ENCODE data around the gene CCSER2.

The CCSER2 gene

GRCh38 chr10:84547616-84548015 lies 219.2 kb downstream of the CCSER2 start:
- Histone ChIP-seq H3K9me3 (ENCODE audit: insufficient read depth, low read depth, low read length) (no peaks in the 10 kb centered on the region), H3K4me3 (ENCODE audit: low read length, poor library complexity, severe bottlenecking) (no peak overlapping the region), H3K36me3 (ENCODE audit: insufficient read depth, low read length) (no peaks in the 10 kb centered on the region), H4K20me1 (ENCODE audit: insufficient read depth, low read length, poor library complexity, severe bottlenecking) (no peaks in the 10 kb centered on the region), H2AFZ (ENCODE audit: low read length) (no peak overlapping the region), H3K9me2 (replicated peaks; ENCODE audit: low read depth, low read length) (no peaks in the 10 kb centered on the region), H3K27me3 (ENCODE audit: insufficient read depth, low read length, poor library complexity, severe bottlenecking) (no peaks in the 10 kb centered on the region), H3K4me1 (ENCODE audit: insufficient read depth, low read length, poor library complexity, severe bottlenecking) (no peaks in the 10 kb centered on the region), H3F3A (ENCODE audit: low read depth) (no peaks in the 10 kb centered on the region), H3K79me2 (ENCODE audit: insufficient read depth, low read length) (no peaks in the 10 kb centered on the region), H3K4me2 (ENCODE audit: low read depth, low read length, poor library complexity, severe bottlenecking) (no peak overlapping the region), H3K9ac (ENCODE audit: low read depth, low read length, poor library complexity, severe bottlenecking) (no peak overlapping the region)
- TF ChIP-seq CTCF (conservative IDR thresholded peaks at IDR 0.05; ENCODE audit: low read length) (no peak), EZH2phosphoT487 (IDR thresholded peaks at IDR 0.05; ENCODE audit: borderline replicate concordance) (no peak)

- TF ChIP-seq CTCF (conservative IDR thresholded peaks at IDR 0.05; ENCODE audit: low read length) (peak; percentile 55), EZH2phosphoT487 (IDR thresholded peaks at IDR 0.05; ENCODE audit: borderline replicate concordance) (no peak)
- no peak overlapping the region for H2AFZ ChIP-seq (ENCODE audit: low read length)
- H3K27me3 ChIP-seq (ENCODE audit: insufficient read depth, low read length, poor library complexity, severe bottlenecking), result no peaks in the 10 kb centered on the region
- H3K9ac ChIP-seq (ENCODE audit: low read depth, low read length, poor library complexity, severe bottlenecking), result no peak overlapping the region
- H3K4me3 ChIP-seq (ENCODE audit: low read length, poor library complexity, severe bottlenecking), result no peak overlapping the region
- no peaks in the 10 kb centered on the region for H3K79me2 ChIP-seq (ENCODE audit: insufficient read depth, low read length)
- H3K36me3 ChIP-seq (ENCODE audit: insufficient read depth, low read length), result no peaks in the 10 kb centered on the region
- H3F3A ChIP-seq (ENCODE audit: low read depth), result no peaks in the 10 kb centered on the region
- no peaks in the 10 kb centered on the region for H3K9me2 ChIP-seq (replicated peaks; ENCODE audit: low read depth, low read length)
- H3K9me3 ChIP-seq (ENCODE audit: insufficient read depth, low read depth, low read length), result no peaks in the 10 kb centered on the region
- H3K4me2 ChIP-seq (ENCODE audit: low read depth, low read length, poor library complexity, severe bottlenecking), result no peak overlapping the region
- H4K20me1 ChIP-seq (ENCODE audit: insufficient read depth, low read length, poor library complexity, severe bottlenecking), result no peaks in the 10 kb centered on the region
- no peaks in the 10 kb centered on the region for H3K4me1 ChIP-seq (ENCODE audit: insufficient read depth, low read length, poor library complexity, severe bottlenecking)
Measured at GRCh38 chr10:84548869-84549268, 220.5 kb downstream of the CCSER2 start.

- Histone ChIP-seq H3K4me3 (ENCODE audit: low read length, poor library complexity, severe bottlenecking) (no peak overlapping the region), H3K4me2 (ENCODE audit: low read depth, low read length, poor library complexity, severe bottlenecking) (no peak overlapping the region), H3K9me3 (ENCODE audit: insufficient read depth, low read depth, low read length) (no peaks in the 10 kb centered on the region), H3F3A (ENCODE audit: low read depth) (no peaks in the 10 kb centered on the region), H3K9ac (ENCODE audit: low read depth, low read length, poor library complexity, severe bottlenecking) (no peak overlapping the region), H3K4me1 (ENCODE audit: insufficient read depth, low read length, poor library complexity, severe bottlenecking) (no peaks in the 10 kb centered on the region), H3K36me3 (ENCODE audit: insufficient read depth, low read length) (no peaks in the 10 kb centered on the region), H4K20me1 (ENCODE audit: insufficient read depth, low read length, poor library complexity, severe bottlenecking) (no peaks in the 10 kb centered on the region), H3K27me3 (ENCODE audit: insufficient read depth, low read length, poor library complexity, severe bottlenecking) (no peaks in the 10 kb centered on the region), H3K79me2 (ENCODE audit: insufficient read depth, low read length) (no peaks in the 10 kb centered on the region), H3K9me2 (replicated peaks; ENCODE audit: low read depth, low read length) (no peaks in the 10 kb centered on the region), H2AFZ (ENCODE audit: low read length) (no peak overlapping the region)
- TF ChIP-seq EZH2phosphoT487 (IDR thresholded peaks at IDR 0.05; ENCODE audit: borderline replicate concordance) (no peak), CTCF (conservative IDR thresholded peaks at IDR 0.05; ENCODE audit: low read length) (no peak)
Measured at GRCh38 chr10:84549368-84550165, 221.2 kb downstream of the CCSER2 start.

Data from Loucy (cell line).